IMR-90 (cell line): ENCODE data around the gene MYBPC3. TPM values are rescaled to one million over a fixed set of nuclear protein-coding genes. Genes with fewer than 3 reads are reported as not detected.

ENCODE experiments used
- ATAC-seq: fragments of 200-7000 bp; cut with Tn5 transposase; 2 replicates; pipeline ENCODE4 v1.9.1; 2020; ENCODE audit warnings: low read depth, mild to moderate bottlenecking, moderate library complexity
- BruUV-seq: library from RNA; stranded (reverse); fragments of 400-500 nt; replicated peaks from 2 replicates; lab custom pipeline; 2021; lab: Mats Ljungman, UMichigan
- CTCF ChIA-PET: fragments of 300-600 bp; formaldehyde crosslinking; extraction: SDS; loops from one replicate; lab custom pipeline; 2021; ENCODE audit warnings: antibody characterized with exemption; lab: Yijun Ruan, JAX
- POLR2A ChIA-PET: fragments of 300-600 bp; sonication (Branson Sonifier 250); formaldehyde crosslinking; loops from one replicate; lab custom pipeline; 2022; ENCODE audit warnings: antibody characterized with exemption; ENCODE audit not compliant: unreplicated experiment; lab: Charles Lee
- DNase-seq: peaks from one replicate; pipeline ENCODE4 v3.0.0; 2013
- H2AFZ ChIP-seq: replicated peaks from 2 replicates; pipeline ENCODE3; 2013; ENCODE audit warnings: low read length, mild to moderate bottlenecking; ENCODE audit not compliant: poor library complexity
- H2AK5ac ChIP-seq: 2 replicates; pipeline ENCODE4 v1.6.1; 2013; ENCODE audit warnings: low read depth, low read length, inconsistent platforms
- H2AK9ac ChIP-seq: replicated peaks from 2 replicates; pipeline ENCODE3; 2013; ENCODE audit warnings: mild to moderate bottlenecking, low read depth, low read length, moderate library complexity; ENCODE audit not compliant: poor library complexity
- H2BK120ac ChIP-seq: 2 replicates; pipeline ENCODE4 v1.6.1; 2013; ENCODE audit warnings: low read depth, low read length, inconsistent platforms
- H2BK15ac ChIP-seq: 3 replicates; pipeline ENCODE4 v1.6.1; 2013; ENCODE audit warnings: low read depth, low read length, inconsistent platforms
- H2BK20ac ChIP-seq: 2 replicates; pipeline ENCODE4 v1.6.1; 2013; ENCODE audit warnings: low read depth, mild to moderate bottlenecking, inconsistent platforms, low read length, moderate library complexity
- H2BK5ac ChIP-seq: 2 replicates; pipeline ENCODE4 v1.6.1; 2013; ENCODE audit warnings: mild to moderate bottlenecking, low read depth, low read length, inconsistent platforms; ENCODE audit not compliant: poor library complexity, severe bottlenecking
- H3K14ac ChIP-seq: replicated peaks from 2 replicates; pipeline ENCODE4 v1.6.1; 2013; ENCODE audit warnings: low read depth, low read length, inconsistent platforms
- H3K18ac ChIP-seq: 2 replicates; pipeline ENCODE4 v1.6.1; 2013; ENCODE audit warnings: low read depth, low read length, control low read depth
- H3K23ac ChIP-seq: 2 replicates; pipeline ENCODE4 v1.6.1; 2013; ENCODE audit warnings: low read depth, low read length, inconsistent platforms
- H3K27ac ChIP-seq: 2 replicates; pipeline ENCODE4 v1.5.1; 2013; ENCODE audit warnings: mild to moderate bottlenecking, control low read depth, low read length; ENCODE audit not compliant: insufficient read depth
- H3K27me3 ChIP-seq: 2 replicates; pipeline ENCODE4 v1.6.1; 2013; ENCODE audit warnings: low read length; ENCODE audit not compliant: control insufficient read depth, insufficient read depth
- H3K36me3 ChIP-seq: 2 replicates; pipeline ENCODE4 v1.6.1; 2013; ENCODE audit warnings: low read length, mixed read lengths; ENCODE audit not compliant: control insufficient read depth, insufficient read depth
- H3K4ac ChIP-seq: 2 replicates; pipeline ENCODE4 v1.6.1; 2013; ENCODE audit warnings: low read depth, low read length, inconsistent platforms
- H3K4me1 ChIP-seq: 2 replicates; pipeline ENCODE4 v1.6.1; 2013; ENCODE audit warnings: low read length, mixed read lengths; ENCODE audit not compliant: control insufficient read depth, insufficient read depth
- H3K4me2 ChIP-seq: 2 replicates; pipeline ENCODE4 v1.6.1; 2013; ENCODE audit warnings: low read depth, mild to moderate bottlenecking, control low read depth, low read length, moderate library complexity
- H3K4me3 ChIP-seq: 2 replicates; pipeline ENCODE4 v1.5.1; 2013; ENCODE audit warnings: low read depth, mild to moderate bottlenecking, control low read depth, low read length, moderate library complexity; ENCODE audit not compliant: insufficient read depth
- H3K56ac ChIP-seq: 2 replicates; pipeline ENCODE4 v1.6.1; 2013; ENCODE audit warnings: low read length, inconsistent platforms; ENCODE audit not compliant: insufficient read depth; ENCODE audit errors: extremely low read depth
- H3K79me1 ChIP-seq, 2 experiments: 2 replicates each; pipeline ENCODE4 v1.6.1; 2013; ENCODE audit warnings: low read length in 2 of 2, inconsistent platforms in 1 of 2, low read depth in 1 of 2
- H3K9ac ChIP-seq: 2 replicates; pipeline ENCODE4 v1.6.1; 2013; ENCODE audit warnings: low read depth, low read length, control low read depth
- H3K9me1 ChIP-seq: 2 replicates; pipeline ENCODE4 v1.6.1; 2013; ENCODE audit warnings: low read length, inconsistent platforms; ENCODE audit not compliant: insufficient read depth
- H3K9me3 ChIP-seq: 2 replicates; pipeline ENCODE4 v1.6.1; 2013; ENCODE audit warnings: low read length; ENCODE audit not compliant: control insufficient read depth, insufficient read depth
- H4K20me1 ChIP-seq: 2 replicates; pipeline ENCODE4 v1.6.1; 2013; ENCODE audit warnings: low read length, inconsistent platforms; ENCODE audit not compliant: insufficient read depth
- H4K5ac ChIP-seq: 2 replicates; pipeline ENCODE4 v1.6.1; 2013; ENCODE audit warnings: mild to moderate bottlenecking, low read depth, low read length, control low read depth
- H4K8ac ChIP-seq, 2 experiments: 2 replicates each; pipeline ENCODE4 v1.6.1; 2013; ENCODE audit warnings: low read depth in 2 of 2, low read length in 2 of 2, control low read depth in 1 of 2, inconsistent platforms in 1 of 2
- H4K91ac ChIP-seq: 2 replicates; pipeline ENCODE4 v1.6.1; 2013; ENCODE audit warnings: low read depth, low read length, inconsistent platforms; ENCODE audit not compliant: insufficient read depth
- BHLHE40 ChIP-seq: fragments of 150-350 bp; IDR thresholded peaks from 2 replicates; pipeline ENCODE4 v1.6.1; 2016; ENCODE audit warnings: mild to moderate bottlenecking, low read depth, low read length
- CEBPB ChIP-seq: IDR thresholded peaks from 2 replicates; pipeline ENCODE4 v1.6.1; 2012; ENCODE audit warnings: low read depth, low read length, improper control_type of control experiment
- CHD1 ChIP-seq: IDR thresholded peaks from 2 replicates; pipeline ENCODE4 v1.6.1; 2012; ENCODE audit warnings: low read depth, low read length, improper control_type of control experiment
- FOS ChIP-seq: fragments of 150-350 bp; IDR thresholded peaks from 2 replicates; pipeline ENCODE4 v1.6.1; 2016; ENCODE audit warnings: low read depth, low read length
- MAFK ChIP-seq: IDR thresholded peaks from 2 replicates; pipeline ENCODE4 v1.6.1; 2012; ENCODE audit warnings: low read depth, low read length, improper control_type of control experiment
- MAZ ChIP-seq: IDR thresholded peaks from 2 replicates; pipeline ENCODE4 v1.6.1; 2012; ENCODE audit warnings: low read depth, mild to moderate bottlenecking, low read length, improper control_type of control experiment, moderate library complexity, borderline replicate concordance
- MXI1 ChIP-seq: IDR thresholded peaks from 2 replicates; pipeline ENCODE4 v1.6.1; 2012; ENCODE audit warnings: low read depth, mild to moderate bottlenecking, low read length, moderate library complexity, borderline replicate concordance
- NFE2L2 ChIP-seq: fragments of 150-350 bp; IDR thresholded peaks from 2 replicates; pipeline ENCODE4 v1.6.1; 2016; ENCODE audit warnings: low read depth, mild to moderate bottlenecking, low read length
- POLR2A ChIP-seq: IDR thresholded peaks from 2 replicates; pipeline ENCODE4 v1.6.1; 2012; ENCODE audit warnings: mild to moderate bottlenecking, low read depth, low read length
- RAD21 ChIP-seq: IDR thresholded peaks from 2 replicates; pipeline ENCODE4 v1.6.1; 2012; ENCODE audit warnings: low read length, improper control_type of control experiment
- RCOR1 ChIP-seq: IDR thresholded peaks from 2 replicates; pipeline ENCODE4 v1.6.1; 2012; ENCODE audit warnings: mild to moderate bottlenecking, low read length, improper control_type of control experiment; ENCODE audit not compliant: insufficient replicate concordance
- RFX5 ChIP-seq: IDR thresholded peaks from 2 replicates; pipeline ENCODE4 v1.8.0; 2012; ENCODE audit warnings: low read depth, mild to moderate bottlenecking, low read length, moderate library complexity
- SMC3 ChIP-seq: fragments of 150-350 bp; IDR thresholded peaks from 2 replicates; pipeline ENCODE4 v1.6.1; 2016; ENCODE audit warnings: low read depth, mild to moderate bottlenecking, antibody characterized with exemption, low read length, moderate library complexity
- WGBS, 2 experiments: methylation state at CpG; one replicate each; pipeline versions ENCODE4 v1.1.5 to v1.1.7; 2013; ENCODE audit warnings: missing lambda C conversion rate in 2 of 2; ENCODE audit not compliant: insufficient read length in 1 of 2; ENCODE audit errors: extremely low coverage in 2 of 2; 5-methylcytosine and 5-hydroxymethylcytosine counted together
- dilution Hi-C: fragments of 300-500 bp; cut with HindIII; formaldehyde crosslinking; loops from one replicate; pipeline ENCODE4 v1.14.3; 2018; ENCODE audit warnings: low sequenced_read_pairs; ENCODE audit not compliant: unreplicated experiment
- in situ Hi-C: fragments of 300-500 bp; cut with MboI; formaldehyde crosslinking; loops from 3 replicates; pipeline ENCODE4 v1.14.3; 2019; ENCODE audit warnings: low sequenced_read_pairs, inconsistent platforms, mixed read lengths
- intact Hi-C: fragments of 100-400 bp; cut with micrococcal nuclease; formaldehyde crosslinking; loops from 2 replicates; pipeline ENCODE4 v1.10.0; 2022
- polyA plus RNA-seq, 3 experiments: library from polyadenylated mRNA; depleted of rRNA; stranded (reverse); fragments of >200 nt; gene quantifications; 2 replicates each; pipeline ENCODE4 v1.2.3, GENCODE V29; 2012; ENCODE audit warnings: low replicate concordance in 1 of 3
- total RNA-seq: library from RNA; depleted of rRNA; stranded (reverse); fragments of >200 nt; gene quantifications from 2 replicates; pipeline ENCODE4 v1.2.3, GENCODE V29; 2012
- TF ChIP-seq, protein P1 (sequence below): fragments of 150-350 bp; IDR thresholded peaks from 2 replicates; pipeline ENCODE4 v1.6.1; 2016; ENCODE audit warnings: low read depth, mild to moderate bottlenecking, low read length, moderate library complexity, borderline replicate concordance
- TF ChIP-seq, protein P2 (sequence below): fragments of 150-350 bp; IDR thresholded peaks from 2 replicates; pipeline ENCODE4 v1.6.1; 2017; ENCODE audit warnings: mild to moderate bottlenecking, antibody characterized with exemption, low read length, low read depth
- TF ChIP-seq, protein P3 (sequence below): conservative IDR thresholded peaks from 2 replicates; pipeline ENCODE4 v1.5.1; 2012; ENCODE audit warnings: mild to moderate bottlenecking, low read depth, low read length, improper control_type of control experiment

MYBPC3 gene
- total and polyA plus RNA-seq, 2 of the 4 experiments (the other 2 are of a cell fraction) = not detected

DNA sequence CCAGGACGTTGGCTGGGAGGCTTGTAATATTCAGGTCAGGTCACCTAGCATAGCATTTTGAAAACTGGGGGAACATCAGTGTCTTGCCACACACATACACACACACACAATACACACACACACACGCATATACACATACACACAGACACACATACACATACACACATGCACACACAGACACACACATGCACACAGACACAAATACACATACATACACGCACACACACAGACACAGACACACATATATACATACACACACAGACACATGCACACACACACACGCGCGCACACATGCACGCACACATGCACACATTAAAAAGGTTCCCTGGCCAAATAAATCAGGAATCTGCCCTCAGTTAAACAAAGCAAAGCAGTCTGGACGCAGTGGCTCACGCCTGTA is 12.5 kb downstream of the MYBPC3 start:
- Histone ChIP-seq H4K20me1 (no peaks in the 10 kb centered on the region; the same call in 1 of the 2 replicates), H3K4me1 (no peaks in the 10 kb centered on the region), H3K4me2 (no peak overlapping the region), H3K36me3 (no peaks in the 10 kb centered on the region), H2BK20ac (no peak overlapping the region), H2AFZ (no peak overlapping the region), H4K8ac (no peak overlapping the region), H4K91ac (no peak overlapping the region), H3K56ac (no peak overlapping the region), H3K9me1 (no peaks in the 10 kb centered on the region), H2BK5ac (peak overlapping the region; percentile 49), H3K4ac (no peak overlapping the region), H3K9ac (no peak overlapping the region), H3K27me3 (peaks cover 7% of the 10 kb centered on the region; the same call in 1 of the 2 replicates), H3K14ac (no peak overlapping the region), H3K9me3 (no peaks in the 10 kb centered on the region), H3K23ac (no peak overlapping the region), H3K27ac (no peak overlapping the region), H3K4me3 (no peak overlapping the region), H2AK9ac (no peak overlapping the region), H3K79me1 (no peaks in the 10 kb centered on the region), H2BK15ac (no peak overlapping the region), H4K5ac (no peak overlapping the region), H3K18ac (no peak overlapping the region), H2BK120ac (no peak overlapping the region), H2AK5ac (no peak overlapping the region)
- dilution Hi-C loops = no loop called here
- in situ Hi-C loops = no loop called here
- ChIA-PET CTCF (no interaction called here), POLR2A (no interaction called here)
- DNase-seq (no peak), ATAC-seq (no peak)
- intact Hi-C loops = no loop called here
- TF ChIP-seq BHLHE40 = no peak
- TF ChIP-seq SMC3 = no peak
- no peak for TF ChIP-seq MAZ
- TF ChIP-seq RAD21 = no peak
- TF ChIP-seq RFX5 = no peak
- TF ChIP-seq MXI1 = no peak
- TF ChIP-seq, protein P1, sequence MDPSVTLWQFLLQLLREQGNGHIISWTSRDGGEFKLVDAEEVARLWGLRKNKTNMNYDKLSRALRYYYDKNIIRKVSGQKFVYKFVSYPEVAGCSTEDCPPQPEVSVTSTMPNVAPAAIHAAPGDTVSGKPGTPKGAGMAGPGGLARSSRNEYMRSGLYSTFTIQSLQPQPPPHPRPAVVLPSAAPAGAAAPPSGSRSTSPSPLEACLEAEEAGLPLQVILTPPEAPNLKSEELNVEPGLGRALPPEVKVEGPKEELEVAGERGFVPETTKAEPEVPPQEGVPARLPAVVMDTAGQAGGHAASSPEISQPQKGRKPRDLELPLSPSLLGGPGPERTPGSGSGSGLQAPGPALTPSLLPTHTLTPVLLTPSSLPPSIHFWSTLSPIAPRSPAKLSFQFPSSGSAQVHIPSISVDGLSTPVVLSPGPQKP = no peak
- TF ChIP-seq, protein P2, sequence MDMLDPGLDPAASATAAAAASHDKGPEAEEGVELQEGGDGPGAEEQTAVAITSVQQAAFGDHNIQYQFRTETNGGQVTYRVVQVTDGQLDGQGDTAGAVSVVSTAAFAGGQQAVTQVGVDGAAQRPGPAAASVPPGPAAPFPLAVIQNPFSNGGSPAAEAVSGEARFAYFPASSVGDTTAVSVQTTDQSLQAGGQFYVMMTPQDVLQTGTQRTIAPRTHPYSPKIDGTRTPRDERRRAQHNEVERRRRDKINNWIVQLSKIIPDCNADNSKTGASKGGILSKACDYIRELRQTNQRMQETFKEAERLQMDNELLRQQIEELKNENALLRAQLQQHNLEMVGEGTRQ = no peak
- no peak for TF ChIP-seq CEBPB
- TF ChIP-seq POLR2A = no peak
- no peak for TF ChIP-seq CHD1
- TF ChIP-seq, protein P3, sequence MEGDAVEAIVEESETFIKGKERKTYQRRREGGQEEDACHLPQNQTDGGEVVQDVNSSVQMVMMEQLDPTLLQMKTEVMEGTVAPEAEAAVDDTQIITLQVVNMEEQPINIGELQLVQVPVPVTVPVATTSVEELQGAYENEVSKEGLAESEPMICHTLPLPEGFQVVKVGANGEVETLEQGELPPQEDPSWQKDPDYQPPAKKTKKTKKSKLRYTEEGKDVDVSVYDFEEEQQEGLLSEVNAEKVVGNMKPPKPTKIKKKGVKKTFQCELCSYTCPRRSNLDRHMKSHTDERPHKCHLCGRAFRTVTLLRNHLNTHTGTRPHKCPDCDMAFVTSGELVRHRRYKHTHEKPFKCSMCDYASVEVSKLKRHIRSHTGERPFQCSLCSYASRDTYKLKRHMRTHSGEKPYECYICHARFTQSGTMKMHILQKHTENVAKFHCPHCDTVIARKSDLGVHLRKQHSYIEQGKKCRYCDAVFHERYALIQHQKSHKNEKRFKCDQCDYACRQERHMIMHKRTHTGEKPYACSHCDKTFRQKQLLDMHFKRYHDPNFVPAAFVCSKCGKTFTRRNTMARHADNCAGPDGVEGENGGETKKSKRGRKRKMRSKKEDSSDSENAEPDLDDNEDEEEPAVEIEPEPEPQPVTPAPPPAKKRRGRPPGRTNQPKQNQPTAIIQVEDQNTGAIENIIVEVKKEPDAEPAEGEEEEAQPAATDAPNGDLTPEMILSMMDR = no peak
- no peak for TF ChIP-seq FOS
- no peak for TF ChIP-seq RCOR1
- TF ChIP-seq NFE2L2 = no peak
- TF ChIP-seq MAFK = no peak
- 93% methylated on average over 5 of the region's 9 CpGs; no CpG with 5 or more reads in 1 of the 2 experiments for WGBS, 2 experiments
- BruUV-seq = no TSS peak
